Pancreas (tissue), 10 donors: Measurements from ENCODE around the gene PRR16. TPM values are rescaled to one million over a fixed set of nuclear protein-coding genes. Genes with fewer than 3 reads are reported as not detected.

ENCODE experiments used
- ATAC-seq, 4 donors: fragments of 200-7000 bp; cut with Tn5 transposase; one replicate each; pipeline versions ENCODE4 v1.8.0 to v1.9.1; 2020; ENCODE audit warnings: mild to moderate bottlenecking in 4 of 4, moderate library complexity in 4 of 4
- DNase-seq, 6 donors: peaks; one replicate each; pipeline ENCODE4 v3.0.0-alpha.2; 2020
- FAIRE-seq: peaks from 2 replicates; lab custom pipeline; 2012; peaks lifted over from hg19 to GRCh38; lab: Jason Lieb, UNC
- H3K27ac ChIP-seq, 4 donors: fragments of 200-600 bp; sonication (generic); 1 replicate in 3 of 4; 2 replicates in 1 of 4; pipeline versions ENCODE4 v1.5.0 to v1.8.0; 2020
- H3K27me3 ChIP-seq, 4 donors: fragments of 200-600 bp; one replicate each; pipeline ENCODE4 v1.8.0; 2021
- H3K36me3 ChIP-seq, 3 donors: fragments of 200-600 bp; sonication (generic) in 1 of 3; one replicate each; pipeline versions ENCODE4 v1.5.0 to v1.8.0; 2020 to 2021
- H3K4me1 ChIP-seq, 3 donors: fragments of 200-600 bp; one replicate each; pipeline ENCODE4 v1.8.0; 2021
- H3K4me3 ChIP-seq, 4 donors: fragments of 200-600 bp; sonication (generic) in 2 of 4; one replicate each; pipeline versions ENCODE4 v1.5.0 to v1.8.0; 2020 to 2021
- H3K9me3 ChIP-seq, 4 donors: fragments of 200-600 bp; one replicate each; pipeline ENCODE4 v1.8.0; 2021
- WGBS, 2 donors: extraction: QIAGEN DNeasy Blood & Tissue Kit; methylation state at CpG; one replicate each; pipeline ENCODE4 v1.1.7; 2013; 5-methylcytosine and 5-hydroxymethylcytosine counted together
- intact Hi-C, 3 donors: fragments of 100-400 bp; cut with DNase I; formaldehyde crosslinking; loops; one replicate each; pipeline versions ENCODE4 v1.11.1 to v1.14.2; 2022
- polyA plus RNA-seq, 2 donors: library from polyadenylated mRNA; stranded (reverse); fragments of 200-250 nt; gene quantifications; one replicate each; pipeline ENCODE4 v1.2.3, GENCODE V29; 2013
- total RNA-seq, 6 donors: library from RNA; stranded (reverse); fragmentation: NEBNext Ultra II Directional in 4 of 6; extraction: Animal tissue kit (Norgen Biotek cat#: 25700) in 4 of 6; gene quantifications; one replicate each; pipeline versions ENCODE4 v1.2.1 to v1.2.4, GENCODE V29; 2021 to 2023
- TF ChIP-seq, protein P1 (sequence below), 4 donors: fragments of 200-600 bp; sonication (generic) in 3 of 4; IDR thresholded peaks; one replicate each; pipeline versions ENCODE4 v1.5.0 to v1.8.0; 2021; ENCODE audit warnings: antibody characterized with exemption in 4 of 4
- donor health status: healthy with polysubstance abuse.
- donor health status: DM: no; HTN: no; CAD: no; lungs with moderate emphysema.
- donor health status: DM: no; HTN: no; CAD: no.
- donor health status: control.
- donor health status: control.
- donor health status: Bipolar disorder and iron deficiency.
- donor health status: DM: yes; HTN: yes; CAD: no.
- donor health status: DM: no; HTN: no; CAD: no.
- donor health status: DM: no; HTN: no; CAD: no.
- donor health status: DM: yes; HTN: yes; CAD: no.

PRR16 gene
- total and polyA plus RNA-seq, 8 donors, result 0.19 to 2.5 (median 0.56) TPM

DNA sequence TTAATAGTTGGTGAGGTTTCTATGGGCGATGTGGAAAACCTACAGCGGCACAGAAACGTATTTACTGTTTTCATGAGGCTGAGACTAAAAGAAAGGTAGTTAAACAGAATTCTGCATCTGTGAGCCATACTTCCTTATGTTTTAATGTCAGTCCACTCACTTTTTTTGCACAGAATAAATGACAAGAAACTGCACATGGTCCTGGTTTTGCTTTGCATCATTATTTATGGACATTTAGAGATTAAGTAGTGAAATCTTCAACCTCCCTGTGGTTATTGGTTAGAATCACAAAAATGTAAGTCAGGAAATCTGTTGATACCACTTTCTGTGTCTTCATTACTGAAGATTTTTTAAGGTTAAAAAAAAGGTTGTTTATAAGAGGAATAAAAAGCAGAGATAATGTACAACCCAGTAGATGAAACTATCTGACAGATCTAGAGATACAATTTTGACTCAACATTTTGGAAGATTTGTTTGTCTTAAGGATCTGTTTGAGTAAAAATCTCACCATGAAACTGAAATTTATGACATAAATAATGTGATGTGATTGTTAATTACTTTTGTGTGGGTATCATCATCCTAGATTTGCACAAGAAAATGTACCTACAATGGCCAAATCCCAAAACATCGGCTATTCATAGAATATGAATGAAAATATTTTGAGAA is 2.4 kb downstream of the PRR16 start:
- no peaks in the 10 kb centered on the region for H3K9me3 ChIP-seq
- intact Hi-C loops, result no loop called here
- no peak for FAIRE-seq
- 60 to 76% methylated on average over 4 of the region's 4 CpGs for WGBS, 2 donors
- H3K36me3 ChIP-seq, result no peaks in the 10 kb centered on the region
- TF ChIP-seq, protein P1, sequence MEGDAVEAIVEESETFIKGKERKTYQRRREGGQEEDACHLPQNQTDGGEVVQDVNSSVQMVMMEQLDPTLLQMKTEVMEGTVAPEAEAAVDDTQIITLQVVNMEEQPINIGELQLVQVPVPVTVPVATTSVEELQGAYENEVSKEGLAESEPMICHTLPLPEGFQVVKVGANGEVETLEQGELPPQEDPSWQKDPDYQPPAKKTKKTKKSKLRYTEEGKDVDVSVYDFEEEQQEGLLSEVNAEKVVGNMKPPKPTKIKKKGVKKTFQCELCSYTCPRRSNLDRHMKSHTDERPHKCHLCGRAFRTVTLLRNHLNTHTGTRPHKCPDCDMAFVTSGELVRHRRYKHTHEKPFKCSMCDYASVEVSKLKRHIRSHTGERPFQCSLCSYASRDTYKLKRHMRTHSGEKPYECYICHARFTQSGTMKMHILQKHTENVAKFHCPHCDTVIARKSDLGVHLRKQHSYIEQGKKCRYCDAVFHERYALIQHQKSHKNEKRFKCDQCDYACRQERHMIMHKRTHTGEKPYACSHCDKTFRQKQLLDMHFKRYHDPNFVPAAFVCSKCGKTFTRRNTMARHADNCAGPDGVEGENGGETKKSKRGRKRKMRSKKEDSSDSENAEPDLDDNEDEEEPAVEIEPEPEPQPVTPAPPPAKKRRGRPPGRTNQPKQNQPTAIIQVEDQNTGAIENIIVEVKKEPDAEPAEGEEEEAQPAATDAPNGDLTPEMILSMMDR (IDR thresholded peaks at IDR 0.05), result no peak
- H3K4me1 ChIP-seq, result peaks cover 0 to 8% (median 3%) of the 10 kb centered on the region in 3 donors
- DNase-seq, result no peak
- no peak overlapping the region for H3K27ac ChIP-seq
- ATAC-seq, result no peak
- H3K27me3 ChIP-seq, result peaks cover 0 to 5% (median 2%) of the 10 kb centered on the region in 4 donors
- H3K4me3 ChIP-seq, result peak overlapping the region in 1 of 4 donors; percentile 49

- H3K27ac ChIP-seq, result no peak overlapping the region
Measured at GRCh38 chr5:120471971-120472370, 7.9 kb downstream of the PRR16 start.

GRCh38 chr5:120472911-120473310 is 8.8 kb downstream of the PRR16 start:
- intact Hi-C loops, result no loop called here
- no peak overlapping the region for H3K4me3 ChIP-seq
- peaks cover 0 to 5% (median 2%) of the 10 kb centered on the region in 4 donors for H3K27me3 ChIP-seq
- no peaks in the 10 kb centered on the region for H3K4me1 ChIP-seq
- FAIRE-seq, result no peak
- DNase-seq, result no peak
- no peak for ATAC-seq
- no peaks in the 10 kb centered on the region for H3K9me3 ChIP-seq
- TF ChIP-seq, protein P1 (IDR thresholded peaks at IDR 0.05), result no peak
- H3K36me3 ChIP-seq, result no peaks in the 10 kb centered on the region
- H3K27ac ChIP-seq, result no peak overlapping the region

More at GRCh38 chr5:120471971-120472370, 7.9 kb downstream of the PRR16 start:
- Histone ChIP-seq H3K4me3 (no peak overlapping the region), H3K36me3 (no peaks in the 10 kb centered on the region), H3K4me1 (no peaks in the 10 kb centered on the region), H3K27me3 (peaks cover 0 to 5% (median 2%) of the 10 kb centered on the region in 4 donors), H3K9me3 (no peaks in the 10 kb centered on the region)
- no peak for FAIRE-seq
- intact Hi-C loops, result no loop called here
- no peak for DNase-seq
- TF ChIP-seq, protein P1 (IDR thresholded peaks at IDR 0.05), result no peak
- no peak for ATAC-seq

DNA sequence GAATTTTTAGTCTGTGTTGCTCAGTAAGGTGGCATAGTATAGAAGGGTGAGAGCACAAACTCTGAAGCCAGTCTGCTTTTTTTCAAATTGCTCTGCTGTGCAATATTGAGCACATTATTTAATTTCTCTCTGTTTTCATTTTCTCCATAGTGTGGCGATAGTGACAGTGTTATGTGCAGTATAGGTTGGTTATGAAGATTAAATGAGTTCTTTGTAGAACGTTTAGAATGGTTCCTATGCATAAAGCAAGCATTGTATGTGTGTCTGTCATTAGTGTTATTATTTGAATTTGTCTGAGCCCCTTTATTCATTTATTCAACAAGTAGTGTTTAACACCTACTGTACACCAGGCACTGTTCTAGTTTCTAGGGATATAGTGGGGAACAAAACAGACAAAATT is 9.2 kb downstream of the PRR16 start:
- Histone ChIP-seq H3K9me3 (no peaks in the 10 kb centered on the region), H3K36me3 (no peaks in the 10 kb centered on the region), H3K4me1 (no peaks in the 10 kb centered on the region), H3K27me3 (peaks cover 0 to 5% (median 2%) of the 10 kb centered on the region in 4 donors), H3K27ac (no peak overlapping the region), H3K4me3 (no peak overlapping the region)
- FAIRE-seq, result no peak
- intact Hi-C loops, result no loop called here
- no peak for ATAC-seq
- TF ChIP-seq, protein P1 (IDR thresholded peaks at IDR 0.05), result no peak
- DNase-seq, result no peak
- 41 to 50% methylated on average over 2 of the region's 2 CpGs for WGBS, 2 donors

DNA sequence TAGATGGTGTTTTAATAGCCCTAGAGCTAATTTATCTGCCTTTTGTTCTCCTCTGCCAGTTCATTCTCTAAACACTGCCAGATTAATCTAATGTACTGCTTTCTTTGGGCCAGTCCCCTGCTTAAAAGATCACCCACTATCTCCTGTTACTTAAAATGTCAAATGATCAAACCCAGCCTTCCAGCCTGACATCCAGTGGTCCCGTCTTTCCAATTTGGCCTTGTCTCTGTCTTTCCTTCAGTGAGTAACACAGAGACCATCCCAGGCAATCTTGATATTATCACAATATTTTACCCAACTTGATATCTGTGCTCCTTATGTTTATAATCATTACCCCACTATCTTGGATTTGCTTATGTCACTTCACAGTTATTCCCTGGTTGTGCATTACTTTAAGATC is 12.0 kb downstream of the PRR16 start:
- FAIRE-seq (no peak), ATAC-seq (no peak), DNase-seq (no peak)
- no peak overlapping the region for H3K27ac ChIP-seq
- H3K27me3 ChIP-seq, result no peaks in the 10 kb centered on the region
- no peaks in the 10 kb centered on the region for H3K36me3 ChIP-seq
- H3K4me3 ChIP-seq, result no peak overlapping the region
- no peaks in the 10 kb centered on the region for H3K4me1 ChIP-seq
- no peaks in the 10 kb centered on the region for H3K9me3 ChIP-seq
- 70 to 73% methylated on average over 1 of the region's 1 CpG for WGBS, 2 donors
- TF ChIP-seq, protein P1 (IDR thresholded peaks at IDR 0.05), result no peak
- intact Hi-C loops, result no loop called here
